Endothelial cell of umbilical vein (primary cell): Measurements from ENCODE around the gene FMN2. TPM values are rescaled to one million over a fixed set of nuclear protein-coding genes. Genes with fewer than 3 reads are reported as not detected.

ENCODE experiments used
- BruUV-seq: library from RNA; stranded (reverse); fragments of 400-500 nt; replicated peaks from 2 replicates; lab custom pipeline; 2021; lab: Mats Ljungman, UMichigan
- CTCF ChIA-PET: fragments of 300-600, 350-600 bp; sonication (Branson Sonifier 250); formaldehyde crosslinking; loops from one replicate; lab custom pipeline; 2021; ENCODE audit warnings: antibody characterized with exemption, inconsistent platforms; lab: Charles Lee
- POLR2A ChIA-PET: fragments of 300-600, 350-600 bp; sonication (Branson Sonifier 250); formaldehyde crosslinking; loops from one replicate; lab custom pipeline; 2021; ENCODE audit warnings: antibody characterized with exemption, inconsistent platforms; lab: Charles Lee
- DNase-seq: peaks from one replicate; pipeline ENCODE4 v3.0.0-alpha.2; 2011; ENCODE audit warnings: low read depth, low spot score
- FAIRE-seq: peaks from 2 replicates; lab custom pipeline; 2011; peaks lifted over from hg19 to GRCh38; lab: Jason Lieb, UNC
- H2AFZ ChIP-seq: 2 replicates; pipeline ENCODE4 v1.6.0; 2012; ENCODE audit warnings: low read depth, low read length, control low read depth, inconsistent platforms
- H3K27ac ChIP-seq: 2 replicates; pipeline ENCODE4 v1.5.1; 2011; ENCODE audit warnings: low read depth, mild to moderate bottlenecking, control low read depth, low read length, moderate library complexity; ENCODE audit not compliant: insufficient read depth
- H3K27me3 ChIP-seq, 2 experiments: 2 replicates each; pipeline versions ENCODE4 v1.6.0 to v1.6.1; 2011; ENCODE audit warnings: low read length in 2 of 2, mixed read lengths in 1 of 2; ENCODE audit not compliant: control insufficient read depth in 2 of 2, insufficient read depth in 2 of 2
- H3K36me3 ChIP-seq, 2 experiments: 2 replicates in 1 of 2; 3 replicates in 1 of 2; pipeline ENCODE4 v1.5.1; 2011; ENCODE audit warnings: low read length in 2 of 2, mild to moderate bottlenecking in 1 of 2, moderate library complexity in 1 of 2; ENCODE audit not compliant: control insufficient read depth in 2 of 2, insufficient read depth in 2 of 2; ENCODE audit errors: extremely low read depth in 1 of 2
- H3K4me1 ChIP-seq: 3 replicates; pipeline ENCODE4 v1.5.1; 2011; ENCODE audit warnings: mild to moderate bottlenecking, low read length; ENCODE audit not compliant: control insufficient read depth, insufficient read depth; ENCODE audit errors: extremely low read depth
- H3K4me2 ChIP-seq: 2 replicates; pipeline ENCODE4 v1.6.1; 2011; ENCODE audit warnings: low read length, control low read depth, mixed read lengths; ENCODE audit not compliant: insufficient read depth
- H3K4me3 ChIP-seq, 3 experiments: fragments of 200-600 bp in 1 of 3; sonication (generic), shearing (Covaris generic) in 1 of 3; replicated peaks in 1 of 3; 2 replicates each; pipeline ENCODE4 v1.5.1; 2011 to 2016; ENCODE audit warnings: control low read depth in 3 of 3, low read length in 3 of 3, mild to moderate bottlenecking in 2 of 3, inconsistent platforms in 1 of 3, low read depth in 1 of 3, moderate library complexity in 1 of 3; ENCODE audit not compliant: insufficient read depth in 1 of 3
- H3K79me2 ChIP-seq: 2 replicates; pipeline ENCODE4 v1.6.0; 2012; ENCODE audit warnings: low read length, inconsistent platforms; ENCODE audit not compliant: control insufficient read depth, insufficient read depth
- H3K9ac ChIP-seq: replicated peaks from 2 replicates; pipeline ENCODE3; 2011; ENCODE audit warnings: low read length, control low read depth; ENCODE audit not compliant: insufficient read depth; ENCODE audit errors: extremely low read depth
- H3K9me1 ChIP-seq: replicated peaks from 3 replicates; pipeline ENCODE4 v1.6.0; 2011; ENCODE audit warnings: mild to moderate bottlenecking, low read length; ENCODE audit not compliant: control insufficient read depth, insufficient read depth; ENCODE audit errors: extremely low read depth
- H3K9me3 ChIP-seq: replicated peaks from 2 replicates; pipeline ENCODE4 v1.5.1; 2012; ENCODE audit warnings: low read length, inconsistent platforms; ENCODE audit not compliant: control insufficient read depth, insufficient read depth
- H4K20me1 ChIP-seq: replicated peaks from 2 replicates; pipeline ENCODE3; 2011; ENCODE audit warnings: mild to moderate bottlenecking, low read length; ENCODE audit not compliant: control insufficient read depth, insufficient read depth; ENCODE audit errors: extremely low read depth
- EZH2 ChIP-seq: IDR thresholded peaks from 2 replicates; pipeline ENCODE4 v1.6.1; 2012; ENCODE audit warnings: borderline replicate concordance, low read depth, mild to moderate bottlenecking, moderate library complexity, low read length, inconsistent platforms; ENCODE audit not compliant: severe bottlenecking
- FOS ChIP-seq: IDR thresholded peaks from 2 replicates; pipeline ENCODE4 v1.6.1; 2011; ENCODE audit warnings: mild to moderate bottlenecking, low read length, moderate library complexity, borderline replicate concordance; ENCODE audit not compliant: insufficient read depth
- GATA2 ChIP-seq: IDR thresholded peaks from 2 replicates; pipeline ENCODE4 v1.7.0; 2011; ENCODE audit warnings: low read depth, mild to moderate bottlenecking, moderate library complexity, mixed read lengths, low read length; ENCODE audit not compliant: insufficient read length, insufficient read depth
- JUN ChIP-seq: IDR thresholded peaks from 2 replicates; pipeline ENCODE4 v1.6.1; 2011; ENCODE audit warnings: borderline replicate concordance, low read depth; ENCODE audit not compliant: insufficient read length, insufficient read depth
- MYC ChIP-seq: IDR thresholded peaks from one replicate; pipeline ENCODE4 v1.6.1; 2011; ENCODE audit warnings: mild to moderate bottlenecking, low read depth, low read length
- POLR2A ChIP-seq: IDR thresholded peaks from 2 replicates; pipeline ENCODE4 v1.6.1; 2012; ENCODE audit warnings: low read depth, mild to moderate bottlenecking, control low read depth, low read length
- POLR2AphosphoS5 ChIP-seq: IDR thresholded peaks from 2 replicates; pipeline ENCODE4 v1.6.1; 2012; ENCODE audit warnings: low read depth, mild to moderate bottlenecking, control low read depth, low read length, moderate library complexity; ENCODE audit not compliant: insufficient read depth
- dilution Hi-C: fragments of 300-500 bp; cut with MboI; formaldehyde crosslinking; loops from one replicate; pipeline ENCODE4 v1.15.0; 2019; ENCODE audit warnings: low sequenced_read_pairs; ENCODE audit not compliant: extremely low pct_ligation_motif_present
- intact Hi-C: fragments of 100-400 bp; cut with micrococcal nuclease; formaldehyde crosslinking; loops from one replicate; pipeline ENCODE4 v1.10.0; 2022
- polyA plus RNA-seq, 4 experiments: library from polyadenylated mRNA; depleted of rRNA in 3 of 4; stranded (reverse) in 3 of 4; unstranded in 1 of 4; fragments of >200 nt; gene quantifications; 2 replicates each; pipeline versions ENCODE4 v1.2.1 to v1.2.3, GENCODE V29; 2011 to 2012; ENCODE audit warnings: missing spikeins in 1 of 4
- total RNA-seq: library from RNA; stranded (reverse); gene quantifications from 2 replicates; pipeline ENCODE4 v1.2.3, GENCODE V29; 2021
- TF ChIP-seq, protein P1 (sequence below), 2 donors: IDR thresholded peaks; 1 replicate in 1 of 2; 2 replicates in 1 of 2; pipeline ENCODE4 v1.5.1; 2011; ENCODE audit warnings: low read length in 2 of 2, mild to moderate bottlenecking in 2 of 2, moderate library complexity in 2 of 2, control low read depth in 1 of 2, inconsistent platforms in 1 of 2, low read depth in 1 of 2; ENCODE audit not compliant: insufficient read depth in 1 of 2; ENCODE audit errors: extremely low read depth in 1 of 2
- TF ChIP-seq, protein P2 (sequence below): IDR thresholded peaks from 2 replicates; pipeline ENCODE4 v1.6.1; 2011; ENCODE audit not compliant: insufficient read depth, insufficient read length

FMN2 gene
- total and polyA plus RNA-seq, 2 donors (not counting 3 experiments of a cell fraction or from before 2014, with no cell fraction given) = not detected

DNA sequence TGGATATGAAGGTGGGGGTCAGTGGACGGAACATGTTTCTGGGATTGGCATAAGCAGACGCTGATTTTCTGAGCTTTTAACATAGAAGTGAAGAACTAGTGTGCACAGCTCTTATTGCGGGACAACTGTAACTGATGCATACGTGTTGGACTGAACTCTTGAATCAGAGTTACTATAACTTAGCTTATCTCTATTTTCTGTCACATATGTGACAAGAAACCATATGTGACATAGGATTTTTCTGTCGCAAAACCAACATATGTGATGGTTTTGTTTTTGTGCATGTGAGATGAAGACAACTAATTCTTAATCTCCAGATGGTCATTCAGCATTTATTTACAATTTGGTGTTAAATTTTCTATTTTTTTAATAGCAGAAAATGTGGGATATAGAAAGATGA is 270.4 kb downstream of the FMN2 start:
- POLR2A ChIA-PET = no interaction called here
- Histone ChIP-seq H3K27ac (no peak overlapping the region), H4K20me1 (no peaks in the 10 kb centered on the region), H3K36me3 (no peaks in the 10 kb centered on the region), H2AFZ (no peak overlapping the region), H3K4me2 (no peak overlapping the region), H3K9ac (no peak overlapping the region), H3K9me3 (peaks cover 6% of the 10 kb centered on the region), H3K79me2 (no peaks in the 10 kb centered on the region), H3K9me1 (no peaks in the 10 kb centered on the region), H3K27me3 (no peaks in the 10 kb centered on the region), H3K4me3 (no peak overlapping the region), H3K4me1 (no peaks in the 10 kb centered on the region)
- dilution Hi-C loops (no loop called here), intact Hi-C loops (no loop called here)
- CTCF ChIA-PET = no interaction called here
- TF ChIP-seq POLR2A = no peak
- no TSS peak for BruUV-seq
- FAIRE-seq (no peak), DNase-seq (no peak)

DNA sequence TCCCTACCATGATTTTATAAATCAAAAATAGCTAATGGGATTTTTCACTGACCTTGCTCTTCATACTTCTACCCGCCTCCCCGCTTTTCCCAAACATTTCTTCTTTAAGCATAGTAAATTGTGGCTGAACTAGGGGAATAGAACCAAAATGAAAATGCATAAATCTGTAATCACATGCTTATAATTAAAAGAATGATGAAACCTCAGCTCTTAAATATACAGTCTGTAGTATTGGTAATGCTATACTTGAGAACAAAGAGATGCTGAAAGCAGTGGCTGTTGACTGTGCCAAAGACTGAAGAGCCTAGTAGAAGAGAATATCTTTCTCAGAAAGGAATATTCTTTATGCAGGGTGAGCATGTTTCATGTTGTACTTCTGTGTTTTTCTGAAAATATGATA is 271.1 kb downstream of the FMN2 start:
- Histone ChIP-seq H3K9me3 (peaks cover 6% of the 10 kb centered on the region), H3K4me3 (no peak overlapping the region), H3K9ac (no peak overlapping the region), H3K36me3 (no peaks in the 10 kb centered on the region), H2AFZ (no peak overlapping the region), H3K4me2 (no peak overlapping the region), H3K27ac (no peak overlapping the region), H3K9me1 (no peaks in the 10 kb centered on the region), H4K20me1 (no peaks in the 10 kb centered on the region), H3K79me2 (no peaks in the 10 kb centered on the region), H3K4me1 (no peaks in the 10 kb centered on the region), H3K27me3 (no peaks in the 10 kb centered on the region)
- intact Hi-C loops (no loop called here), dilution Hi-C loops (no loop called here)
- POLR2A ChIA-PET = no interaction called here
- TF ChIP-seq, protein P1, sequence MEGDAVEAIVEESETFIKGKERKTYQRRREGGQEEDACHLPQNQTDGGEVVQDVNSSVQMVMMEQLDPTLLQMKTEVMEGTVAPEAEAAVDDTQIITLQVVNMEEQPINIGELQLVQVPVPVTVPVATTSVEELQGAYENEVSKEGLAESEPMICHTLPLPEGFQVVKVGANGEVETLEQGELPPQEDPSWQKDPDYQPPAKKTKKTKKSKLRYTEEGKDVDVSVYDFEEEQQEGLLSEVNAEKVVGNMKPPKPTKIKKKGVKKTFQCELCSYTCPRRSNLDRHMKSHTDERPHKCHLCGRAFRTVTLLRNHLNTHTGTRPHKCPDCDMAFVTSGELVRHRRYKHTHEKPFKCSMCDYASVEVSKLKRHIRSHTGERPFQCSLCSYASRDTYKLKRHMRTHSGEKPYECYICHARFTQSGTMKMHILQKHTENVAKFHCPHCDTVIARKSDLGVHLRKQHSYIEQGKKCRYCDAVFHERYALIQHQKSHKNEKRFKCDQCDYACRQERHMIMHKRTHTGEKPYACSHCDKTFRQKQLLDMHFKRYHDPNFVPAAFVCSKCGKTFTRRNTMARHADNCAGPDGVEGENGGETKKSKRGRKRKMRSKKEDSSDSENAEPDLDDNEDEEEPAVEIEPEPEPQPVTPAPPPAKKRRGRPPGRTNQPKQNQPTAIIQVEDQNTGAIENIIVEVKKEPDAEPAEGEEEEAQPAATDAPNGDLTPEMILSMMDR (IDR thresholded peaks at IDR 0.05; ENCODE audit: extremely low read depth in 1 of 2, insufficient read depth in 1 of 2, low read depth in 1 of 2, low read length in 2 of 2) = no peak
- TF ChIP-seq POLR2AphosphoS5 (no peak), FOS (no peak), GATA2 (no peak), EZH2 (no peak), MYC (no peak), JUN (no peak), POLR2A (no peak)
- TF ChIP-seq, protein P2, sequence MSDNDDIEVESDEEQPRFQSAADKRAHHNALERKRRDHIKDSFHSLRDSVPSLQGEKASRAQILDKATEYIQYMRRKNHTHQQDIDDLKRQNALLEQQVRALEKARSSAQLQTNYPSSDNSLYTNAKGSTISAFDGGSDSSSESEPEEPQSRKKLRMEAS = no peak
- BruUV-seq = no TSS peak
- DNase-seq (no peak), FAIRE-seq (no peak)
- CTCF ChIA-PET = no interaction called here
